Activated CD8-positive, alpha-beta T cell treated with anti-CD3 and anti-CD28 coated beads, Interleukin-2, amount 10 ng/mL, durations not matched to agents 7 days and 5 days (primary cell): Measurements from ENCODE around the gene CCZ1B. TPM values are rescaled to one million over a fixed set of nuclear protein-coding genes. Genes with fewer than 3 reads are reported as not detected.
A peak's percentile ranks its signal among the peaks of the same experiment; 100 is the strongest.
"Not testable (repeated sequence)": the region's sequence is repeated elsewhere in the genome, so short reads cannot be mapped to it uniquely, and the experiment has no call there.

ENCODE experiments used
- ATAC-seq: fragments of 150-1000 bp; cut with Tn5 transposase; one replicate; pipeline ENCODE4 v1.10.0; 2021; ENCODE audit warnings: moderate library complexity
- CTCF ChIA-PET: fragments of 350-600 bp; sonication (Branson Sonifier 250); formaldehyde crosslinking; loops from one replicate; lab custom pipeline; 2021; ENCODE audit warnings: antibody characterized with exemption; lab: Charles Lee
- POLR2A ChIA-PET: fragments of 350-600 bp; sonication (Branson Sonifier 250); formaldehyde crosslinking; loops from one replicate; lab custom pipeline; 2021; ENCODE audit warnings: antibody characterized with exemption; lab: Charles Lee
- DNase-seq: peaks from one replicate; pipeline ENCODE4 v3.0.0-alpha.2; 2020
- H3K27ac Mint-ChIP-seq: one replicate; pipeline ENCODE4 v1.8.0; 2021; ENCODE audit warnings: mild to moderate bottlenecking, mixed read lengths
- H3K27me3 Mint-ChIP-seq: one replicate; pipeline ENCODE4 v1.8.0; 2021; ENCODE audit warnings: low read depth, mixed read lengths
- H3K36me3 Mint-ChIP-seq: one replicate; pipeline ENCODE4 v1.8.0; 2021; ENCODE audit warnings: low read depth, mixed read lengths
- H3K4me1 Mint-ChIP-seq: one replicate; pipeline ENCODE4 v1.8.0; 2021; ENCODE audit warnings: low read depth, mixed read lengths
- H3K4me3 Mint-ChIP-seq: one replicate; pipeline ENCODE4 v1.8.0; 2021; ENCODE audit warnings: mild to moderate bottlenecking, mixed read lengths
- H3K9me3 Mint-ChIP-seq: one replicate; pipeline ENCODE4 v1.8.0; 2022; ENCODE audit warnings: mixed read lengths; ENCODE audit not compliant: insufficient read depth
- total RNA-seq, 2 experiments: library from RNA; stranded (reverse); gene quantifications; one replicate each; pipeline ENCODE4 v1.2.3, GENCODE V29; 2021

CCZ1B gene
- total RNA-seq, 2 experiments from 2014 or later = 69.8 to 70.0 TPM

DNA sequence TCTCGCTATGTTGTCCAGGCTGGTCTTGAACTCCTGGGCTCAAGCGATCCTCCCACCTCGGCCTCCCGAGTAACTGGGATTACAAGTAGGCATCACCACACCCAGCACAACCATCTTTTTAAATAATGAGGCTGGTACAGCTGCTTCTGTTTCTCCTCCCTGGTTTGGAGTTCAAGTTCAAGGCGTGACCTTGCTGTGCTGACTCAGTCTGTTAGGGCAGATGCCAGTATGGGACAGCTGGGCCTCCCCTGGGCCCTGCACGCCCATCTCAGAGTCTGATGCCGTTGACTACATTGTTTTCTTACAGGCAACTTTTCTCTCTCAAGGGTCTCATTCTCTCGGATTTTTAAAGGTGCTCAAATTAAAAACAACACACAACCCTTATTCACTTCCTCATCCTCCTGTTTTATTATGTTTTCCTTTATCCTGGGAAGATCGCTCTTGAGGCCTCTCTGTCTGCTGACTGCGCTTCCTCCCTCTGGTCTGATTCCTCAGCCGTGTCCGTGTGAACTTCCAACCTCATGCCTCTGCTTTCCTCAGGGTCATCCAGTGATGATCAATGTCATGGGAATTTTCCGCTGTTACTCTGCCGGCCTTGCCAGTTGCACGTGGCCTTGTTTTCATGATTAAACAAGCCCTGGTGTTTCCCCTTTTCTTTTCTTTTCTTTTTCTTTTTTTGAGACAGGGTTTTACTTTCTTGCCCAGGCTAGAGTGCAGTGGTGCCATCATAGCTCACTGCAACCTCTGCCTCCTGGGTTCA lies 33.8 kb downstream of the CCZ1B start:
- POLR2A ChIA-PET, H3K27me3 Mint-ChIP-seq, H3K4me3 Mint-ChIP-seq, H3K9me3 Mint-ChIP-seq, H3K4me1 Mint-ChIP-seq, CTCF ChIA-PET, H3K36me3 Mint-ChIP-seq, H3K27ac Mint-ChIP-seq, ATAC-seq, DNase-seq: not testable (repeated sequence)

- POLR2A ChIA-PET, CTCF ChIA-PET, H3K36me3 Mint-ChIP-seq, H3K4me3 Mint-ChIP-seq, ATAC-seq, H3K4me1 Mint-ChIP-seq, H3K27me3 Mint-ChIP-seq, H3K9me3 Mint-ChIP-seq, H3K27ac Mint-ChIP-seq, DNase-seq: not testable (repeated sequence)
Observed at GRCh38 chr7:6789353-6789752, 36.7 kb downstream of the CCZ1B start.

DNA sequence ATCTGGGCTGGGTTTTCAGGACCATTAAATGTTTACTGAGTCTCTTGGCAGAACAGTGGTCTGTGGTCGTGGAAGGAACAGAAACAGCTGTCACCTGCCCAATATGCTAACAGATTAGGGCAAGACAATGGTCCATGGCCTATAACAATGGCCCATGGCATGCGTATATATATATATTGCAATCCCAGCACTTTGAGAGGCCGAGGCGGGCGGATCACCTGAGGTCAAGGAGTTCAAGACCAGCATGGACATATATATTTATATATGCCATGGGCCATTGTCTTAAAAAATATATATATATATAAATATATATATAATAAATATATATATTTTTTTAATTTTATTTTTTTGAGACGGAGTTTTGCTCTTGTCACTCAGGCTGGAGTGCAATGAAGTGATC lies 44.5 kb downstream of the CCZ1B start:
- H3K27ac Mint-ChIP-seq, H3K4me1 Mint-ChIP-seq, POLR2A ChIA-PET: not testable (repeated sequence)

GRCh38 chr7:6761186-6761585 lies 64.9 kb downstream of the CCZ1B start:
- not testable (repeated sequence) for H3K4me3 Mint-ChIP-seq

More for the DNA sequence above, 44.5 kb downstream of the CCZ1B start:
- H3K27me3 Mint-ChIP-seq, CTCF ChIA-PET, H3K9me3 Mint-ChIP-seq, H3K36me3 Mint-ChIP-seq, ATAC-seq, DNase-seq, H3K4me3 Mint-ChIP-seq: not testable (repeated sequence)

GRCh38 chr7:6753964-6754363 lies 72.1 kb downstream of the CCZ1B start, which contains the start of gene RSPH10B2:
RSPH10B2 (plus strand) TSS chr7:6754103; CDS start chr7:6757678, 3,575 bp downstream.
- ATAC-seq = peak; percentile 18
- not testable (repeated sequence) for H3K27me3 Mint-ChIP-seq

More at GRCh38 chr7:6761186-6761585, 64.9 kb downstream of the CCZ1B start:
- H3K27me3 Mint-ChIP-seq, ATAC-seq, POLR2A ChIA-PET, H3K9me3 Mint-ChIP-seq, H3K36me3 Mint-ChIP-seq, H3K27ac Mint-ChIP-seq, CTCF ChIA-PET, DNase-seq, H3K4me1 Mint-ChIP-seq: not testable (repeated sequence)

DNA sequence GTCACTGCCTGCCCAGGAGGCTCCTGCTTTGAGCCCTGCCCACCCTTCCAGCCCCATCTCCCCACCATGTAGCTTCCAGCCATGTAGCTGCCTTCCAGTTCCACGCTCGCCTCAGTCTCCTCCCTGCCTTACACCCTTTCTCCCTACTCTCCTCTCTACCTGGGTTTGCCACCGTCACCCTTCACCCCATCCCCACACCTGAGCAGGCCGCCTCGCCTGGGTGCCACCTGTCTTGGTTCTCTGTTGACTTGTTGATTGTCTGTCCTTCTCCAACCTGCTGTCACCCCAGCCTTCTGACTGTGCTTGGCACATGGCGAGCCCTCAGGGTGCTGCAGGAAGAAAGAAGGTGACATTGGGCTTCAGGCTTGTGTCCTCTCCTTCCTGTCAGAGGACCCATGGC lies 75.9 kb downstream of the CCZ1B start:
- H3K9me3 Mint-ChIP-seq, H3K4me3 Mint-ChIP-seq, H3K27me3 Mint-ChIP-seq, DNase-seq, H3K27ac Mint-ChIP-seq, H3K36me3 Mint-ChIP-seq, POLR2A ChIA-PET, H3K4me1 Mint-ChIP-seq, CTCF ChIA-PET: not testable (repeated sequence)
- peak; percentile 18 for ATAC-seq

More at GRCh38 chr7:6753964-6754363, 72.1 kb downstream of the CCZ1B start, which contains the start of gene RSPH10B2:
- H3K4me1 Mint-ChIP-seq, H3K27ac Mint-ChIP-seq, H3K9me3 Mint-ChIP-seq, H3K4me3 Mint-ChIP-seq, H3K36me3 Mint-ChIP-seq, CTCF ChIA-PET, POLR2A ChIA-PET, DNase-seq: not testable (repeated sequence)

GRCh38 chr7:6749335-6749734 lies 76.7 kb downstream of the CCZ1B start:
- H3K9me3 Mint-ChIP-seq, DNase-seq, POLR2A ChIA-PET, H3K4me3 Mint-ChIP-seq, H3K4me1 Mint-ChIP-seq, CTCF ChIA-PET, H3K27me3 Mint-ChIP-seq, H3K27ac Mint-ChIP-seq, ATAC-seq: not testable (repeated sequence)
- H3K36me3 Mint-ChIP-seq = peaks cover 15% of the 10 kb centered on the region

Other genes with a start within 250 kb of the CCZ1B start
- 10 to 100 TPM; 29.3 to 35.7 TPM for gene ZDHHC4, start 248.8 kb downstream of the CCZ1B start, total RNA-seq
- gene INTS15, start 236.3 kb downstream of the CCZ1B start, total RNA-seq = 10 to 100 TPM; 40.9 to 42.7 TPM
- gene ZNF853, start 210.7 kb downstream of the CCZ1B start, total RNA-seq = 1 to 10 TPM in 1 of 2 experiments, under 1 TPM in 1; 0.78 to 1.0 TPM
- 10 to 100 TPM; 24.2 to 26.8 TPM for gene ZNF316, start 189.0 kb downstream of the CCZ1B start, total RNA-seq
- gene ZNF12, start 119.3 kb downstream of the CCZ1B start, total RNA-seq = 10 to 100 TPM; 20.1 to 23.1 TPM
- gene RSPH10B2, start 72.2 kb downstream of the CCZ1B start, total RNA-seq = 1 to 10 TPM in 1 of 2 experiments, under 1 TPM in 1; 0.63 to 1.1 TPM